RWPE1 (cell line): ENCODE results near the gene FAHD1.

Experiments used
- CTCF ChIA-PET: fragments of 350-600 bp; sonication (Branson Sonifier 250); formaldehyde crosslinking; extraction: SDS; loops from one replicate; lab custom pipeline; 2021; lab: Yijun Ruan, JAX
- POLR2A ChIA-PET: fragments of 400-600 bp; formaldehyde crosslinking; extraction: SDS; loops from one replicate; lab custom pipeline; 2020; ENCODE audit warnings: antibody characterized with exemption; ENCODE audit not compliant: low non-redundant PET; lab: Yijun Ruan, JAX
- DNase-seq: peaks from one replicate; pipeline ENCODE4 v3.0.0; 2012; ENCODE audit warnings: low spot score
- H3K27ac ChIP-seq: fragments of 450-650 bp; 2 replicates; pipeline ENCODE4 v1.5.1; 2017
- TF ChIP-seq, protein P1 (sequence below): fragments of 450-650 bp; conservative IDR thresholded peaks from 2 replicates; pipeline ENCODE4 v1.5.1; 2017; ENCODE audit warnings: low read depth, mild to moderate bottlenecking

The FAHD1 gene

DNA sequence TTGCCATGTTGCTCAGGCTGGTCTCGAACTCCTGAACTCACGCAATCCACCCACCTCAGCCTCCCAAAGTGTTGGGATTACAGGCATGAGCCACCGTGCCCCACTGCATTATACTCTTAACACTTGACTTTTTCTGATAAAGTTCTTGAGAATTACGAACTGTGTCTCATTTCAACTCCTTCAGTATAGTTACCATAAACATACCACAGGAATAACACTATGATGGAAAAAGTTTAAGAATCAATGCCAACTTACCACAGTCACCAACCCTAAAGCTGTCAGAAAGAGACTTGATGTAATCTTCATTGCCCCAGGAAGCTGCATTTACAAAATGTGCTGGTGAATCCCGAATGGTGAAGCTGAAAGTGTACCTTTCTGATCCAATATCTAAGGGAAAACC lies 34.7 kb downstream of the FAHD1 start:
- H3K27ac ChIP-seq: no peak overlapping the region
- TF ChIP-seq, protein P1, sequence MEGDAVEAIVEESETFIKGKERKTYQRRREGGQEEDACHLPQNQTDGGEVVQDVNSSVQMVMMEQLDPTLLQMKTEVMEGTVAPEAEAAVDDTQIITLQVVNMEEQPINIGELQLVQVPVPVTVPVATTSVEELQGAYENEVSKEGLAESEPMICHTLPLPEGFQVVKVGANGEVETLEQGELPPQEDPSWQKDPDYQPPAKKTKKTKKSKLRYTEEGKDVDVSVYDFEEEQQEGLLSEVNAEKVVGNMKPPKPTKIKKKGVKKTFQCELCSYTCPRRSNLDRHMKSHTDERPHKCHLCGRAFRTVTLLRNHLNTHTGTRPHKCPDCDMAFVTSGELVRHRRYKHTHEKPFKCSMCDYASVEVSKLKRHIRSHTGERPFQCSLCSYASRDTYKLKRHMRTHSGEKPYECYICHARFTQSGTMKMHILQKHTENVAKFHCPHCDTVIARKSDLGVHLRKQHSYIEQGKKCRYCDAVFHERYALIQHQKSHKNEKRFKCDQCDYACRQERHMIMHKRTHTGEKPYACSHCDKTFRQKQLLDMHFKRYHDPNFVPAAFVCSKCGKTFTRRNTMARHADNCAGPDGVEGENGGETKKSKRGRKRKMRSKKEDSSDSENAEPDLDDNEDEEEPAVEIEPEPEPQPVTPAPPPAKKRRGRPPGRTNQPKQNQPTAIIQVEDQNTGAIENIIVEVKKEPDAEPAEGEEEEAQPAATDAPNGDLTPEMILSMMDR: no peak
- no peak for DNase-seq
- POLR2A ChIA-PET: no interaction called here
- CTCF ChIA-PET: interaction anchor here (0.7 to 1.7 kb wide), 5 partner anchors 38 to 142 kb away, joined by 3 to 4 read pairs (median 3); no protein-coding TSS in a partner anchor

DNA sequence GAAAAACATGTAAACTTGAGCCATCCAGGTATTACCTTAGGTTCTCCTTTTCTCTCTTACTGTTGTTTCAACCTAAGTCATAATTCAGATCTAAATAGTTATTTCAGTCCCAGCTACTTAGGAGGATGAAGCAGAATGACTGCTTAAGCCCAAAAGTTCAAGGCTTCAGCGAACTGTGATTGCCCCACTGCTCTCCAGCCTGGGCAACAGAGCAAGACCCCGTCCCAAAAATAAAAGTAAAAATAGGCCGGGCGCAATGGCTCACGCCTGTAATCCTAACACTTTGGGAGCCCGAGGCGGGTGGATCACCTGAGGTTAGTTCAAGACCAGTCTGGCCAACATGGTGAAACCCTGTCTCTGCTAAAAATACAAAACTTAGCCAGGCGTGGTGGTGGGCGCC lies 35.4 kb downstream of the FAHD1 start:
- ChIA-PET POLR2A (no interaction called here), CTCF (interaction anchor here (0.6 to 1.7 kb wide), 6 partner anchors 31 to 142 kb away, joined by 3 to 4 read pairs (median 3); no protein-coding TSS in a partner anchor)
- DNase-seq: no peak
- TF ChIP-seq, protein P1: no peak
- no peak overlapping the region for H3K27ac ChIP-seq

DNA sequence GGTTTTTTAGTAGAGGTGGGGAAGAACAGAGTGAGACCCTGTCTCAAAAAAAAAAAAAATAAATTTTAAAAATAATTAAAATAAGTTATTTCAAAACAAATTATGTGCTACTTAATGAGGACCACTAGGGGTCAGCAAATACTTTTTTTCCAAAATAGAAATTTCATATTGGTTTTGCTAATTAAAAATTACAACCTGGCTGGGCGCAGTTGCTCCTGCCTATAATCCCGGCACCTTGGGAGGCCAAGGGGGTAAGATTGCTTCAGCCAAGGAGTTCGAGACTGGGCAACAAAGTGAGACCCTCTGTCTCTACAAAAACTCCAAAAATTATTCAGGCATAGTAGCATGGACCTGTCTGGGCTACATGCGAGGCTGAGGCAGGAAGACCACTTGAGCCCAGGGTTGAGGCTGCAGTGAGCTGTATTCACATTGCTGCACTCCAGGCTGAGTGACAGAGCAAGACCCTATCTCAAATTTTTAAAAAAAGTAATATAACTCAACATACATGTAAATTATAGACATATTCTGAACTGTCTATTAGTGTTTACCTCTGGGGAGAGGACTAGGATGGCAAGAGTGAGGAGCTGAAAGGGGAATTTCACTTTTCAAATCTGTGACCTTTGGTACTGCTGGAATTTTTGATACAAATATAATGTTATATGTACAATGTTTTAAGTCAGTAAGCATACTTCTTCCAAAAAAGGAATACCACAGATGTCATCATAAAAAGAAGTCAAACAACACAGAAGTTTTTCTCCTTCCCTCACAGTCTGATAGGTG lies 36.9 kb downstream of the FAHD1 start:
- no peak for DNase-seq
- TF ChIP-seq, protein P1: peak; percentile 67; the same call in 1 of the 2 replicates
- no peak overlapping the region for H3K27ac ChIP-seq
- ChIA-PET POLR2A (no interaction called here), CTCF (interaction anchor here (0.6 to 1.5 kb wide), 5 partner anchors 10 to 92 kb away, joined by 3 to 4 read pairs (median 3); no protein-coding TSS in a partner anchor)

DNA sequence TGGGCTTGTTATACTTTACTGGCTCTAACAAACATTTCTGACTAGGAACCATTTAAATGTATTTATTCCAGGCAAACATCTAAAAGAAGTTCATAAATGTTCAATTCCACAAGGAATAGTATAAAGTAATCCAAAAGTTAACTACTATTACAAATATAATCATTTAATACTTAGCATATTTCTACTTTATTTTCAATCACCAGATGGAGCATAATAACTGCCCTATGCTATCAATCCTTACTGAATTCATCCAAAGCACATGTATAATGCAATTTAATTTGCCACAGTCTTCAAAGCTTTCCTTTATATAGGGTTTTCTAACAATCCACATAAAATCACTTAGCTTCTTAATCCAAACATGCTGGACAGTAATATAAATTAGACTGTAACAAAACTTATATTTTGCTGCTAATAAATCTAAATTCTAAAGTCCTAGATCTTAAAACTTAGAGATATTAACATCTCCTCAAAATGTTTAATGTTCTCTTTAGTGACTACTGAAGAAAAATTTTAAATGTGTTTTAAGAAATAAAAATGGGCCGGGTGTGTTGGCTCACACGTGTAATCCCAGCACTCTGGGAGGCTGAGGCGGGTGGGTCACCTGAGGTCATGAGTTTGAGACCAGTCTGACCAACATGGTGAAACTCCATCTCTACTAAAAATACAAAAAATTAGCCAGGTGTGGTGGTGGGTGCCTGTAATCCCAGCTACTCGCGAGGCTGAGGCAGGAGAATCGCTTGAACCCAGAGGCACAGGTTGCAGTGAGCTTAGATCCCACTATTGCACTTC lies 39.1 kb downstream of the FAHD1 start:
- DNase-seq: no peak
- TF ChIP-seq, protein P1: no peak
- no peak overlapping the region for H3K27ac ChIP-seq
- CTCF ChIA-PET: interaction anchor here (0.5 to 1.0 kb wide), 2 partner anchors 66 to 966 kb away, joined by 3 to 4 read pairs; no protein-coding TSS in a partner anchor
- POLR2A ChIA-PET: no interaction called here

DNA sequence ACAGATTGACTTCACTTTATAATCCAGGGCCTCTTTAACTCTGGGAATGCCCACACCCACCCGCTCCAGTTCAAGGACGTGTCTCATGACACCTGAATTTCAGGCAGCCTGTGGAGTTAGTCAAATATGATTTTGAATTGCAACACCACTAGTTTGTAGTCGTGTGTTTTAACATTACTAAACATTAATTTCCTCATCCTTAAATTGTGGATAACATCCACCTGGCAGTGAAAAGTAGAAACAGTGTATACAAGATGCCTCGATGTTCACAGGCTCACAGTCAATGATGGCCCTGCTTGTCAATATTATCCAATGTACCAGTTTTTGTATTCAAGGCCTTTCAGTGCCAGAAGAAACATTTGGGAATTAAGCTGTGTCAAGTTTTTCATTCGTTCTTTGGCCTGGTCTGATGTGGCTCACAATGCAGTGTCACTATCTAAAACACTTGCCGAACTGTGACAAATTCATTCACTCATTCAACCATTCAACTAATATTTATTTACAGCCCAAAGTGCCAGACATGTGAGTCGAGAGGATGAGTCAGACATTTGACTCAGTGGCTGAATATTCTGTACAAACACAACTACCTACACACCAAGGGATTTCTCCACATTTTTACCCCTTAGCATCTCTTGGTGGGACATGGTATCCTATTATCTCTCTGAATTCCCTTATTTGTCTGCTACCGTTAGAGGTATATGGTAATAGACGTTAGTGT lies 43.5 kb downstream of the FAHD1 start:
- H3K27ac ChIP-seq: peak overlapping the region; percentile 56; the same call in 1 of the 2 replicates
- peak; percentile 50 for DNase-seq
- TF ChIP-seq, protein P1: no peak

More for the DNA sequence above, 43.5 kb downstream of the FAHD1 start:
- POLR2A ChIA-PET: interaction anchor here (0.6 kb wide), 1 partner anchor 43 kb away, joined by 4 read pairs; no protein-coding TSS in a partner anchor
- CTCF ChIA-PET: interaction anchor here (0.5 to 1.4 kb wide), 4 partner anchors 25 to 59 kb away, joined by 3 to 6 read pairs (median 4); no protein-coding TSS in a partner anchor
